Posterior cingulate gyrus (tissue), 11 donors: Measurements from ENCODE around the gene SYNE1.
A peak's percentile ranks its signal among the peaks of the same experiment; 100 is the strongest.

Source experiments
- DNase-seq, 10 donors: peaks; one replicate each; pipeline versions ENCODE4 v3.0.0 to v3.0.0-alpha.2; 2020 to 2021; ENCODE audit warnings: mixed read lengths in 3 of 10
- intact Hi-C: fragments of 100-400 bp; cut with DNase I; formaldehyde crosslinking; loops from one replicate; pipeline ENCODE4 v1.15.1; 2023

Gene SYNE1

DNA sequence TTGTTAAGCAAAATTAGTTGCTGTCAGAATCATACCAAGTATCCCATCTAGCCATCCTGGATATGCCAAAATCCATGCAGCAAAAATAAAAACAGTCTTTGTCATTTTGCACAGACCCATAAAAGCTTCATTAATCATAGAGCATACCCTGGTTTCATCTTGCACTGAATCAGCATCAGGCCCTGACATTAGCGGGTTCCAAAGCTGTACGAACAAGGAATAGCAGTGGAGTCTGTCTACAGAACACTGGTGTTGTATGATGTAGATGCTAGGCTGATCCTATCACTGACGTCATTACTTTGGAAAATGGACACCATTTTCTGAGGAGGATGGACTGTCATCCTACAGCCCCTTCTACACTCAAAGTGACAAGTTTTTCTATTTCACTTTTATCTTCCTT lies 514.1 kb downstream of the SYNE1 start:
- DNase-seq, result no peak
- intact Hi-C loops, result loop anchor here (10.0 kb wide), 2 partner anchors 428 to 678 kb away; no protein-coding TSS in a partner anchor

DNA sequence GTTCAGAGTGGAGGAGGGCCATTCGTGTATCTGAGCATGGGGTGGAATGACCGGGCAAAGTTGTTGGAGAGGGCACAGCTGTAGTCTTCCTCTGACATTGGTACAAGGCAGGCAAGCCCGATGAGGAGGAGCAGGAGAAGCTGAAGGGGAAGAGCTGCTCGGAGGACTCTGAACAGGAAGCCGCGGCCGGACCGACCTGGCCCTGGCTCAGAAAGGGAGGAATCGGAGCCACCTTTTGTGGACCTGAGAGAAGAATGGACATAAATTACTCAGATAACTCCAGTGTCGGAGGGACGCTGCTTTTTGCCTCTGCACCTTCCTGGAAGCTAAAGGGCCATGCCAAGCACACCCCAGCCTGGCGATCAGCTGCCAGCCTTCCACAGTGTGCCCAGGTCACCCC lies 514.7 kb downstream of the SYNE1 start:
- intact Hi-C loops, result loop anchor here (10.0 kb wide), 2 partner anchors 428 to 678 kb away; no protein-coding TSS in a partner anchor
- DNase-seq, result no peak

DNA sequence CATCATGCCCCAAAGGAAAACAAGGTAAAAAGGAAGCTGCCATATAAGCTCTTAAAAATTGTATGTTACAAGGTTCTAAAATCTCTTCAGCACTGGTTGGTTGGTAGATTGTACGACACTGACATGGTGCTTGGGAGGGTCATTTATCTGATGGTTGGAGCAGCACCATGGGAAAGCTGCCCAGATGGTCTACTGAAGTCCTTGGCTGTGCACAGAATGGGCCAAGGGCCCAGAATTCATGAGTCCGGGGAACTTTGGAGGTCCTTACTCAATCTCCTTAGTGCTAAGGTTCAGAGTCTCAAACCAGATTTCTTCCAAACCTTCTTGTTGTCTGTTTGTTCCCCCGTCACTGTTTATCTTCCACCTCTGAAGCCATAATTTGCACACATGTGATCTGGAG lies 515.3 kb downstream of the SYNE1 start:
- intact Hi-C loops, result loop anchor here (10.0 kb wide), 2 partner anchors 427 to 677 kb away; no protein-coding TSS in a partner anchor

DNA sequence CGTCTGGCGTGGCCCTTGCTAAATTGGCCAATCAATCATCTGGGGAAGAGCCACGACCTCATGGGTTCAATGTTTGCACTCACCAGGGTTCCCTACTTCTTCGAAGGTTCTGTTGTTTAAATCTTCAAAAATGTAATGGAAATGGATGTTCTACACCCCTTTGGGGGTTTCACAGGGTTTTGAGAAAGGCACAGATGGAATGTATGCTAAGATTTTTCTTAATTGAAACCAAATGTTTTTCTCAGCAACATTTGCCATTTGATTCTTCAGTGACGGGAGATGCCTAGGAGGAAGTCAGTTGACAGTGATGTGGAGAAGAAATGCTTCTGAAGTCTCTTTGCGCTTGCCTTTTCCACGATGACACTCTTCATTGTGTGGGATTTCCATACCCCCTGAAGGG lies 517.3 kb downstream of the SYNE1 start:
- no peak for DNase-seq
- intact Hi-C loops, result loop anchor here (10.0 kb wide), 2 partner anchors 425 to 675 kb away; no protein-coding TSS in a partner anchor

More for the DNA sequence above, 515.3 kb downstream of the SYNE1 start:
- no peak for DNase-seq

DNA sequence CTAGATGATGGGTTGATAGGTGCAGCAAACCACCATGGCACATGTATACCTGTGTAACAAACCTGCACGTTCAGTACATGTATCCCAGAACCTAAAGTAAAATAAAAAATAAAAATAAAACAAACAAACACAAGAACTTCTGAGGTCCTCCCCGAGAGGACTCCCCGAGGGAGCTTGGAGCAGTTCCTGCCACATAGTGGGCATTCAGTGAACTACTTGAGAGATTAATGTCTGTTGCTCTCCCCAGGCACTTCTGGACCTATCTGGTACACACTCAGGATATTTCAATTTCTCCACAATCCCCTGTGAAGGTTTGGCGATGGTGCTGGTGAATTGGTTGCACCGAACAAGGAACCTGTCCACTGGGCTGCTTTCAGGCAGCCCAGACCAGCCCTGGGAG lies 518.5 kb downstream of the SYNE1 start:
- no peak for DNase-seq
- intact Hi-C loops, result no loop called here

DNA sequence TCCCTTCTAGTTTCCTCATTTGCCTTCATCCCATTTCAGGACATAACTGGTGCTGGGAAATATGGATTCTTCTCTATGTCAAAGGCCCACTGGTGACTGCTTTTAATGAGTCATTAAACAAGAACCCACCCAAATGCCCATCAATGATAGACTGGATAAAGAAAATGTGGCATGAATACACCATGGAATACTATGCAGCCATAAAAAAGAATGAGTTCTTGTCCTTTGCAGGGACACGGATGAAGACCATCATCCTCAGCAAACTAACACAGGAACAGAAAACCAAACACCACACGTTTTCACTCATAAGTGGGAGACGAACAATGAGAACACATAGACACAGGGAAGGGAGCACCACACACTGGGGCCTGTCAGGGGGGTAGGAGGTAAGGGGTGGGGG lies 518.9 kb downstream of the SYNE1 start:
- DNase-seq, result no peak
- intact Hi-C loops, result no loop called here

DNA sequence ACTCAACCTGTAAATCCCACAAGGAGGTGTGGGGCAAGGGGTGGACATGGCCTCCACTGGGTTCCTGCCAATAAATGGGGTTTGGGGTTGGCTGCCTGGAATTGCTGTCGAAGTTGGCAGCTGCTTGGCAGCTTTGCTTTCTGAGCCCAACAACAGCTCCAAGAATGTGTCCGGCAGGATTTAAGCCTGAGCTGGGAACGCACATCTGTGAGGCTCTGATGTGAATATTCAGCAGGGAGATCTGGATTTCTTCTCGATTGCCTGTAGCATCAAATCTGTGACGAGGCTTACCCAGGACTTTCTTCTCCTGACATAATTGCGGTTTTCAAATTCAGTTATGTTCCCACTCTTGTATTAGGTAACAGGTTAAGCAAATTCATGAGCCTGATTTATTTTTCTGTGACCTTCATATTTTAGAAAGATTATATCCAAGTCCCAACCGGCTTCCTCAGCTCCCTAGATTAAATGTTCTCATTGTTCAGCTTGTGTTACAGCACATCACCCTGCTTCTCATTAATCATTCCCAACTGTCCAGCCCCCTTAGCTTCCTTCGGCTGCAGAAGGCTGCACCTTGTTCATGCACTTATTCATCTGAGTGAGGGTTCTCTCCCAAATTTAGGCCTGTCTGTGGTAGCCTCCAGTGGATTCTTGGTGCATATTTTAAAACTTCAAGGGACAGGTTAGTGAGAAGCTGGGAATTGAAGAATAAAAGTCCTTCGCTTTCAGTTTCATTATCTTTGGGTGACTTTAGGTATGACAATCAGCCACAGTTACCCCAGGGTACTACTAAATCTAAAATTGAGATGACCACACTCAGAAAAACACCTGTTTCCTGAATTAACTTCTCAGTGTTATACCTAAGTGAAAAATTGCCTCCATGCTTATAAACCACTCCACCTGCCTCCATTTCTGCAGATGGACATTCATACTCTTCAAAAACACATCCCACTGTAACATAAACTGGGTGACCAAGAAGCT lies 519.7 kb downstream of the SYNE1 start:
- intact Hi-C loops, result no loop called here
- no peak for DNase-seq

DNA sequence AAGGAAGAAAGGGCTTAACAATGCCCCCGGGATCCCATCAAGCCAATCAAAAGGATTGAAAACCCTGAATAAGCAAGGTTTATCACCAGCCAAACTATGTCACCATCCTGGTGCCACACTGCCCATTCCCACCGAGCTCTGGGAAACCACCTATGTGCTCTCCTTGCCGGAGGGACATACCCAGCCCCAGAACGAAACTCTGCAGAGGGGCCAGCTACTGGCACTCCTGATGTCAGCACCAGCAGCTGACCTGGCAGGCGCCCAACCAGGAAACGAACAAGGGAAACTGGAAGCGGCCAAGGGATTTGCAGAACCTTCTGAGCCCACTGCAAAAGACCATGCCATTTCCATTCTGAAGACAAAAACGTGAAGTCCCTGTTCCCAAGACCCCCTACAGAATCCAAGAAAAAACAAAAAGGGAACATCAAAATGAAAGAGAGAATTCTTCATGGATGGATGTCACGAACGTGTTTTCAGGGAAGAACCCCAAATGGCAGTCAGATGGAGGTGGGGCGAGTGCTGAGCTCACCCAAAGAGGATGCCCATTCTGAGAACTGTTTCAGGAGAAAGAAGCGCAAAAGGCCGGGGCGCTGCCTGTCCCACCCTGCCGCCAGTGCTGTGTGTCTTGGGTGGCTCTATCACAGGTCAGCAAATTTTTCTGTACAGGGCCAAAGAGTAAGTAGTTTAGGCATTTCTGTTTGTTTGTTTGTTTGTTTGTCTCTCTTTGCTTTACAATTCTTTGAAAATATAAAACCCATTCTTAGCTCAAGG lies 524.5 kb downstream of the SYNE1 start:
- intact Hi-C loops, result no loop called here
- peak in 7 of 10 donors; percentile 23 to 90 (median 46) for DNase-seq

DNA sequence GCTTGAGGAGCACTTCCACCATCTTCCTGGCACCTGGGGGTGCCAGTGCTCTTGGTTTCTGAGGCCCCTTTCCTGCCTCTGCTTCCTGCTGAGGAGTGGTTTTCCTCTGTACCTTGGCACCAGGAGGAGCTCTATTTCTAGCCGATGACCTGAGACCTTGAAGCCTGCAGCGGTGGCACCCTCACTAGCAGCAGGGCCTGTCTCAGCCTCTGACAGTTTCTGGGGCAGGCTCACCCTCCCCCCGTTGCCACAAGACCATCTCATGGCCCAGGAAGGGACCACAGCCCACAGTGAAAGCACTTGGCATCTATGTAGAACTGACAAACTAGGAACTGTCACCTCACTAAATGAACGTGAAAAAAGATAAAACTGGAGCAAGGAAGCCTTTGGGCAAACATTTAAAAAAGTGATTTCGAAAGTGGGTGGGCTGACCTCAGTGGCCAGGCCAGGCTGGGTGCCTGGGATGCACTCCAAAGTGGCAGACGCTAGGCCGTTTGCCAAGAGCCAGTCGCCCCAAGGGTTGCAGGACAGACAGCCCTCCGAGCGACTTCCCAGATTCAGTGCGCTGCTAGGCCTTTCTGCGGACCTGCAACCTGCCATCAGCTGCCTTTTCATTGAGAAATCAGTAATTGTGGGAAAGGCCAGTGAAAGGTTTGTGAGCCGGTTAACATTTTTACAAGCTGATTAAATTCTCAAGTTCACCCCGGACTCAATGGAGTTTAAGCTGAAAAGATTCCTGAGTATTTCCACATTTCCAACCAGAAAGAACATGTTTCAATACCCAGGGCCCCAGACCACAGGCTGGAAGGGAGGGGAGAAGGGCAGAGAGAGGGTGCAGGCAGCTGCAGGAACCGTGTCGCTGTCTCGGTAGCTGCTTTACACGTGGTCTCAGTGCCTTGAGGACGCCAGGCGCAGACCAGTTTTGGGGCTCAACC lies 526.0 kb downstream of the SYNE1 start:
- intact Hi-C loops, result no loop called here
- DNase-seq, result peak in 2 of 10 donors; percentile 27 to 84

DNA sequence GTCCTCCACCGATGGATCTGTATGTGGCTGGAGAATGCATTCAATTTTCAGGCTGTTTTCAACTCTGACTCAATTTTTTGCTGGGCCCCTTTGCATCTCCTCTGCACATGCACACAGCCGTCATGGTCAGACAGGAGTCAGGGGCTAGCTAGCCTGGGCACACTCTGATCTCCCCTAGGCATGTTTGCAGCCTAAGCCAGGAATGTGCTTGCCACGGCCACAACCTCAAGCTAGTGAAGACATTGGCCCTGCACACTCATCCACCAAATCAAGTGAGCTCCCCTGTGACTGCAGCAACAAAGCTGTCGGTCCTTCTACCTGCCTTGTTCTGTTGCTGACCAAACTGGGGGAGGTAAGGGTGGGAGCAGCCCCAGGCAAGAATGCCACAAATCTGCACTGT lies 529.2 kb downstream of the SYNE1 start:
- intact Hi-C loops, result no loop called here
- DNase-seq, result no peak

DNA sequence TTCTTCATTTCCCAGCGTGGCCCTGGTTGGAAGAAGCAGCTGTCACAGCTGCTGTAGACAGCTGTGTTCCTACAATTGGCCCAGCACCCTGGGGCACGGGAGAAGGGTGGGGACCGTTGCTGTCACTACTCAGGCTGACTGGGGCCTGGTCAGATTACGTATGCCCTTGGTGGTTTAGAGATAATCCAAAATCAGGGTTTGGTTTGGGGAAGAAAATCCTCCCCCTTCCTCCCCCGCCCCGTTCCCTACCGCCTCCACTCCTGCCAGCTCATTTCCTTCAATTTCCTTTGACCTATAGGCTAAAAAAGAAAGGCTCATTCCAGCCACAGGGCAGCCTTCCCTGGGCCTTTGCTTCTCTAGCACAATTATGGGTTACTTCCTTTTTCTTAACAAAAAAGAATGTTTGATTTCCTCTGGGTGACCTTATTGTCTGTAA lies 537.0 kb downstream of the SYNE1 start:
- DNase-seq, result peak in 1 of 10 donors; percentile 75
- intact Hi-C loops, result no loop called here

DNA sequence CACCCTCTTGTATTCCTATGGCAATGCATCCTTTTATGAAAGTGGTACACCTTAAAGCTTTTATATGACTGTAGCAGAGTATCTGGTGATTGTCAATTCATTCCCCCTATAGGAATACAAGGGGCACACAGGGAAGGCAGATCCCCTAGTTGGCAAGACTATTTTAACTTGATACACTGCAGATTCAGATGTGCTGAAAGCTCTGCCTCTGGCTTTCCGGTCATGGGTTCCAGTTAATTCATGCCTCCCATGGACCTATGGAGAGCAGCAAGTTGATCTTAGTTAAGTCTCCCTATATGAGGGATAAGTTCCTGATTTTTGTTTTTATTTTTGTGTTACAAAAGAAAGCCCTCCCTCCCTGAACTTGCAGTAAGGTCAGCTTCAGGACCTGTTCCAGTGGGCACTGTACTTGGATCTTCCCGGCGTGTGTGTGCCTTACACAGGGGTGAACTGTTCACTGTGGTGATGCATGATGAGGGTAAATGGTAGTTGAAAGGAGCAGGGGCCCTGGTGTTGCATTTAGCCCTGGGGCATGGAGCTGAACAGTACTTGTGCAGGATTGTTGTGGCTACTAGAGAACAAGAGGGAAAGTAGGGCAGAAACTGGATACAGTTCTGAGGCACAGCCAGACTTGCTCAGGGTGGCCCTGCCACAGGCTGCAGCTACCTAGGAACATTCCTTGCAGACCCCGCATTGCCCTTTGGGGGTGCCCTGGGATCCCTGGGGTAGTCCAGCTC lies 537.5 kb downstream of the SYNE1 start:
- intact Hi-C loops, result no loop called here
- DNase-seq, result no peak

DNA sequence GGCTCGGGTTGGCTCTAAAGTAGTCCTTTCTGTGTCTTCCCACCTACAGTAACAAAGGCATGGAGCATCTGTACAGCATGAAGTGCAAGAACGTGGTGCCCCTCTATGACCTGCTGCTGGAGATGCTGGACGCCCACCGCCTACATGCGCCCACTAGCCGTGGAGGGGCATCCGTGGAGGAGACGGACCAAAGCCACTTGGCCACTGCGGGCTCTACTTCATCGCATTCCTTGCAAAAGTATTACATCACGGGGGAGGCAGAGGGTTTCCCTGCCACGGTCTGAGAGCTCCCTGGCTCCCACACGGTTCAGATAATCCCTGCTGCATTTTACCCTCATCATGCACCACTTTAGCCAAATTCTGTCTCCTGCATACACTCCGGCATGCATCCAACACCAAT lies 538.5 kb downstream of the SYNE1 start:
- intact Hi-C loops, result no loop called here
- DNase-seq, result peak in 1 of 10 donors; percentile 60

DNA sequence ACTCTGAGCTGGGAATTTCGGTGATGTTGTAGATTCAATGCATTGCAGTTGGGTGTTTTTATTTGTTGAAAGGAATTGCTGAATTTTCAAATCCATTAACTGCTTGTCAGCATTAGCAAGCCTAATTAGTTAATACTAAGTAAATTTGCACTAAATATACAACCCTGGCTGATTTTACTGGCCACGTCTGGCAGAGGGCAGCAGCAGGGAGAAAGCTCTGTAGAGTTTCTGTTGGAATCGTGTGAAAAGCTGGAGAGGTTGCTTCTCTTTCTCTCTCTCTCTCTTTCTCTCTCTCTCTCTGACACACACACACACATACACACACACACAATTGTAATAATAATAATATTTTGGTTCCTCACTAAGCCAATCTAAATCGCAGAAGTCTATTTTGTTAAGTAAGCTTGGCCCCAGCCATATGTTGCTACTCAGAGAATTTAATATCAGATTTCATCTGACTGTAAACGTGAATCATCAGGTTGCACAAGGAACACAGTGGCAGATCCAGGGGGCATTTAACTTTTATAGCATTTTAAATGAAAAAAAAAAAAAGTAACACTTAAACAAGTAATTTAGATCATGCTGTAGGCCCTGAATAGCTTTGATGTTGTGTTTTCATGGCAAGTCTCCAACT lies 540.2 kb downstream of the SYNE1 start:
- no peak for DNase-seq
- intact Hi-C loops, result no loop called here

DNA sequence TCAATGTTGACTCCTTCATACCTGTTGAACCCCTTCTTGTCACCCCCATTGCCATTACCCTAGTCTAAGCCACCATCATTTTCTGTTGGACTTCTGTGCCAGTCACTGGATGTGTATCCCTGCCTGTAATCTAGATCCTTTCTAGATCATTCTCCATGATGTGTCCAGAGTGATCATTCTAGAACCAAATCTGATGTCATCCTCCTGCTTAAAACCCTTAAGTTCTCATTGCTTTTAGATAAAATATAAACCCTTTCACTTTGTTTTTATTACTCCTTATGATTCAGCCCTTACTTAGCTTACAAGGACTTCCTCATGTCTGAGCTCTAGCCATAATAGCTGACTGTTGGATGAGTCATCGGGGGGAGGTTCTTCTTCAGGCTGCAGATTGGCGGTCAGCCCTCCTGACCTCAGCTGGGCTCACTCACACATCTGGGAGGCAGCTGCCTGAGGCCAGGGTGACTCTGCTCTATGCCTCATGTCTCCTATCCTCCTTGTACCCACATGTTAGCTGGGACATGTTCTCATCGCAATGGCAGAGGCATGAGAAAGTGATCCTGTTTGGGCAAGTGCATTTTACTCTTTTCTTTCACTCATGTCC lies 542.1 kb downstream of the SYNE1 start:
- no peak for DNase-seq
- intact Hi-C loops, result no loop called here

DNA sequence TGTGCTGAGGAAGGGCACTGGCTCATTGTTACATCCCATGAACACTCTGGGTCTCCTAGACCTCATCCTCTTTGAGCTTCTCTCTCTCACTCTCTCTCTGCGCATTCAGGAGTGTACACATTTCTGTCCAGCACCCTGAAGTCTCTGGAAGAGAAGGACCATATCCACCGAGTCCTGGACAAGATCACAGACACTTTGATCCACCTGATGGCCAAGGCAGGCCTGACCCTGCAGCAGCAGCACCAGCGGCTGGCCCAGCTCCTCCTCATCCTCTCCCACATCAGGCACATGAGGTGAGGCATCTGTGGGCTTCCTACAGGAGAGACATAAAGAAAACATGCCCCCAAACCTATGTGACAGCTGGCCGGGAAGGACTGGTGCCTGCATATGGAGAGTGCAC lies 542.9 kb downstream of the SYNE1 start:
- DNase-seq, result no peak
- intact Hi-C loops, result no loop called here

DNA sequence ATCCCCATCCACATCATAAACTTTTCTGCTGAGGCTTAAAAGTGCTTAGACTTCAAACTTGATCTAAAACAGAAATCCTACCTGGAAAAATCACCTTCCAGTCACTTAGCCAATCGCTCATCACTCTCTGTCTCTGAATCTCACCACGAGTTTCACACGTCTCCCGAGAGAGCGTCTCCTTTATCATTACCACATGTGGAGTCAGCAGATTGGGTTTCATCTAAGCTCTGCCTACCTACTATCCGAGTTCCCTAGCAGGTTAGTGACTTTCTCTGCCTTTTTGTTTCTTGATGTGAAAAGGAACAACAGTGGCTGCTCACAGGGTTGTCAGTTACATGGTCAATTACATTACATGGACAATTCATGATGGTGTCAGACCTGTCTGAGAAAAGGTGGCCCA lies 543.5 kb downstream of the SYNE1 start:
- intact Hi-C loops, result no loop called here
- DNase-seq, result no peak

DNA sequence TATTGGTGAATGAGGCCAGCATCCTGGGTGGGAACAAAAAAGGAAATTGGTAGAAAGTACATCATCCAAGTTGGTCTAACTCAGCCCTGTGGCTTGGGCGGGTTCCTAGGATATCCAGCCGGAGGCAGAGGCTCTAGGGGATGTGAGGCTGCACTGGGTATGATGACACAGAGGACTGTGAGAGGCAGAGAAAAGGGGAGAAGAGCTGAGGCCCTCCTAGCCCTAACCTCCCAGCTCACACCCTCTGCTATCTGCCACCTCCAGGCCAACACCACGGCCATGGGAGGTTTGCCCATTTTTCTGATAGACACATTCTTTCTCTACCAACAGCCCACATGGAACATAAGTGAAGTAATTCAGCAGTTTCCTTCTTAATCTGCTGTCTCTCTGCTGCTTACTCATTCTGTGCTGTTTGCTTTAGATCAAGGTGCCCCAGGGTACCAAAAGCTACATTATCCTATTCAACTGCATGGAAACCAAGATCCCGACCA lies 545.3 kb downstream of the SYNE1 start:
- no peak for DNase-seq
- intact Hi-C loops, result no loop called here
